NCI-H1417 (cell line): ENCODE data around the gene NCAPH2.

ENCODE experiments used
- DNase-seq, 3 experiments: peaks; one replicate each; lab custom pipeline; 2025; lab: John Stamatoyannopoulos, UW

Gene NCAPH2

DNA sequence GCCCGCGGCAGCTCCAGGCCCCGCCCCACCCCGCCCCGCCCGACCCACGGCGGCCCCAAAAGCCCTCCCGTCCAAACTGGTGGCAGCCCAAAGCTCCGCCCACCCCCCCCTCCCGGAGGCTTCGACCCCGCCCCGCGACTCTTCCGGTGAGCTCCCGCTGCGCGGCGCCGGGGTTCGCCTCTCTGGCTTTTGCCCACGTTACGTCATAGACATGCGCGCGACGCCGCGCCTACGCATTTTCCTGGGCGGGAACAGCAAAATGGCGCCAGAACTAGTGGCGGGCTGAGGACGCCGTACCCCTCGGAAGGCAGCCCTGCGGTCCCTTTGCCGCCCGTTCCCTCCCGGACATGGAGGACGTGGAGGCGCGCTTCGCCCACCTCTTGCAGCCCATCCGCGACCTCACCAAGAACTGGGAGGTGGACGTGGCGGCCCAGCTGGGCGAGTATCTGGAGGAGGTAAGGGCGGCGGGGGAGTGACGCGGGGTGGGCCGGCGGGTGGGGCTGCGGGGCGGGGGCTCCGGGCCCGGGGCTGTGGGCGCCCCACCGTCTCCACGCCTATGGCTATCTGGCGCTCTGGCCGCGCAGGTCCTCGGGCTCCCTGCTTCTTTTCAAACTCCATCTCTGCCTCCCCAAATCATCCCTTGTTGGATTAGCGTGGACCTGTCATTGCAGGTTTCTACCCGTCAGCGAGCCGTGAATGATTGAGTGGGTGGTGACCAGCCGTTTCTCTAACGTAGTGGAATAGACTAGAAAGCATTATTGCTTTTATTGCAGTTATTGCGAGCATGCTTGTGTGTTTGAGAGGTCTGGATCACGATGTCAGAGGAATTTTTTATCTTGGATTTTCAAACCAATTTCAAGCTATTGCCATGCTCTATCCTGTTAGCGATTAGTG lies at the start of gene NCAPH2:
Gene NCAPH2 (plus strand): TSS at position 234 of the 894 bp plus-strand sequence. CDS start 114 bp downstream, at position 348.
- DNase-seq: peak; percentile 82 to 97 (median 95)

DNA sequence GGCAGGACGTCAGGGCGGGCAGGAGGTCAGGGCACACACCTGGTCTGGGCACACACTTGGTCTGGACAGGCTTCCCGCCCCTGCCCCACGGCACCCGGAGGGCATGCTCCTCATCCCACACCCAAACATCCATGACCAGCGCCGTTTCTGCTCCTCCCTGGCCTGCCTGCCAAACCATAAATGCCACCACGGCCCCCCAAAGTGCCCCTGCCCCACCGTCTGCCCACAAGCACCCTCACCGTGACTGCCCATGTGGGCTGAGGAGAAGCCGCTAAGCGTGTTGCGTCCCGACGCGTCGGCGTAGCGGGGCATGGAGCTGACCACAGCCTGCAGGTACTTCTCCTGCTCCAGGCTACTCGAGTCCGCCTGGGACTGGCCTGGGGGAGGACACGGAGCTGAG lies 49.0 kb upstream of the NCAPH2 start:
- DNase-seq: no peak

DNA sequence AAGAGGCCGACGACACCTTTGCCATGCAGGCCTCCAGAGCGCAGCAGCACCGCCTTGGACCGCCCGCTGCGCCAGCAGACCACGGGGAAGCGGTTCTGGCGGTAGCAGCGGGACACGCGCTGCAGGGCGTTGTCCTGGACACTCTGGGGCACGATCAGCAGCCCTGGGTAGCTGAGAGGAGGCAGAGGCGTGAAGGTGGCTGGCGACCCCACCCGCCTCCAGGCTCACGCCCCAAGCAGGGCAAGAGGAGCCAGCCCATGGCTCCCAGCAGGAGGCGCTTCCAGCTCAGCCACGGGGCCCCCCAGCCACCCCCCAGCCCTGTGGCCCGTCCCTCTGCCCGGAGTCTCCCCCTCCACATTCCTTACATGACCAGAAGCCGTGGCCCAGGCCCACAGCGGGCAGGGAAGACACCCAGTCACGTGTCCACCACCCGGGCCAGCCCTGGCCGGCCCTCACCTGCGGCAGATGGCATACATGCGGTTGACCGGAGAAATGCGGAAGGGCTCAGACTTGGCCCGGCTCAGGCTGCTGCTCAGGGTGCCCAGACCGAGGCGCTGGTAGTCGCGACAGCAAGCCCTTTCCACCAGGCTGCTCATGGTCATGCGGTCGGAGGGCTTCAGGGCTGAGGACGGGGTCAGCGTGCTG lies 48.4 kb upstream of the NCAPH2 start:
- DNase-seq: no peak

DNA sequence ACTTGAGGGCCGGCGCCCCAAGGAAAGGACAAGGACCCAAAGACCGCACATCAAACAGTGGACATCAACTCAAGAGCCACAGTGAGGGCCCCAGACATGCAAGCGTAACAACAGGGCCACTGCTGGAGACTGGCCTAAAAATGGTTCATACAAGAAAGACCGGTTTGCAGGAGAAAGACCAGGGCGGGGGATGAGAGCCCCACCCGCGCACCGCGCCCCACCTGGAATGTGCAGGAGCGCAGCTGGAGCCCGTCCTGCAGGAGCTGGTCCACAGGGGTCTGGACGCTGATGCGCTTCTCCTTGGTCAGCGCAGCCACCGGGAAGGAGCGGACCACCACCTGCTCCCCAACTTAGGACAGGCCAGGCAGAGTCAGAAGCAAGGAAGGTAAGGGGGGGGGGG lies 47.1 kb upstream of the NCAPH2 start:
- no peak for DNase-seq

DNA sequence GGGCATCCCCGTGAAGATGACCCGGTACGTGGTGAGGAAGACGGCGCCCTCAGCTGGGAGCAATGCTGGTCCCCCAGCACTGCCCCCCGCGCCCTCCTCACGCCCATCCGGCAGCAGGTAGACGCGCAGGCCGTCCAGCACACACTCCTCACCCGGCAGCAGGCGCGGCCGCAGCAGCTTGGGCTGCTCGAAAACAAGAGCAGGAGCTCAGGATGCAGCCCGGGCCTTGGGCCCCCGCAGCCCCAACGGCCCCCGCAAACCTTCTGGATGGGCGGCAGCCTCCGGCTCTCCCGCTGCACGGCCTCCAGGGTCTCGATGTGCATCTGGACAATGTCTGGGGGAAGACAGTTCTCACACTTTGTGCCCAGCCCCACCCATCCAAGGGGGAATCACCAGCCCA lies 46.5 kb upstream of the NCAPH2 start:
- no peak for DNase-seq

DNA sequence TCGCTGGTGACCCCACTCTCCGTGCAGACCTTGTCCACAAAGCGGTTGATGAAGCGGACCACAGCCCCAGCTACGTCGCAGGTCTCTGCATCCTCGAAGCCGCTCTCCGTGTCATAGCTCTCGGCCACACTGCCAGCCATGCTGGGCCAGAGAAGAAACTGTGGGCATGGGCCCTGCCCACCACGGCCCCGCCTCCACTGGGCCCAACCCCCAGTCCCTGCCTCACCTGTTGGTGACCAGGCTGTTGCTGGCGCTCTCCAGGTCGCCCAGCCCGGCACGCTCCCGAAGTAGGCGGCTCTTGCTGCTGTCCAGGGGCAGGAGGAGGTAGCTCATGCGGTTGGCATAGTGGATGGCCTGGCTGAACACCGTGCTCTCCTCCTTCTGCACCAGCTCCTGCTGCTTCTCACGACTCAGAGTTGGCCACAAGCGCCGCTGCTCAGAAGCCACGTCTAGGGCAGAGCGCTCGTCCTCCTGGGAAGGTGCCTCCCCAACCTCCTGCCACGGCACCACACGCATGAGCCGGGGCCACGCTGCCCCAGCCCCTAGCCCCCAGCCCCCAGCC lies 46.0 kb upstream of the NCAPH2 start:
- DNase-seq: no peak

DNA sequence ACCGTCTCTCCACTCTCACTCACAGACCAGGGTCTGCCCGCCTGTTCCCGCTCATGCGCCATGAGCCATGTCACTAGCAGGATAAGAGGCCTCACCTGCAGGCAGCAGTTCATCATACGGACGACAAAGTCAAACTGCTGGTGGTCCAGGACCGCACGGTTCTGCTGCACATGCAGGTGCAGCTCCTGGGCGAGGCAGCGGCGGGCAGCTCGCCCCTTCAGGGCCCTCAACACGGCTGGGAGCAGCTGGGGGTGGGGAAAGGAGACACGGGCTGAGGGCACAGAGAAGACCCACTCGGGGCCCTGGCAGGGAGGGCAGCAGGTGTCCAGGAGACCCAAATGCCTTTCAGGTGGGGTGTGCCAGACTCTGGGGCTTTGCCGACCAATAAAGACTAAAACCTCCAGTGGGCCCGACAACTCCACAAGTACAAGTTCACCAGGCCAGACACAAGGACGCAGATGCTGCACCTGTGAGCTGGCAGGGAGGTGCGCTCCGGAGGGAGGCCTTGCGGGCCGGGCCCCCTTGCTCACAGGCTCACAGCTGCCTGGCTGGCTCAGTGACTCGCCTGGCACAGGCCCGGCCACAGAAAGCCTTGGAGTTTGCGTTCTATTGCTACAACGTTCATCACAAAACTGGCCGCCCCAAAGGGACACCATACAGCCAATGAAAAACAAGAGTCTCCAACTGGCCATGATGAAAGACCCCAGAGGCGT lies 44.7 kb upstream of the NCAPH2 start:
- no peak for DNase-seq

DNA sequence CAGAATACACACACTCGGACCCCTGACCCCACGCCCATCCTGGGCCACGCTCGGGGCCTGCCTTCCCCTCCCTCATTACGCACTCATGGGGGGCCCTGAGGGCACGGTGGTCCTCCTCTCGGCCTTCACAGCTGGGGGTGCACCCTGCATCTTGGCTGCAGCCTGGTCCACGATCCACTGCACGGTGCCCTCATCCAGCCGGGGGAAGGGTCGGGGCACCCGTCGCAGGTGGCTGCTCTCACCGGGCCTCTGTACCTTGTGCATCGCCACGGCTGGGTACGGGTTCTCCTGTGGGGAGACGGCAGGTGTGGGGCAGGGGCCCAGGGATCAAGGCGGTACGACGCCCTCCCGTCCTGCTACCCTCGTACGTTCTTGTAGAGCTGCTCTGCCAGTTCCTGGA lies 43.6 kb upstream of the NCAPH2 start:
- DNase-seq: no peak

DNA sequence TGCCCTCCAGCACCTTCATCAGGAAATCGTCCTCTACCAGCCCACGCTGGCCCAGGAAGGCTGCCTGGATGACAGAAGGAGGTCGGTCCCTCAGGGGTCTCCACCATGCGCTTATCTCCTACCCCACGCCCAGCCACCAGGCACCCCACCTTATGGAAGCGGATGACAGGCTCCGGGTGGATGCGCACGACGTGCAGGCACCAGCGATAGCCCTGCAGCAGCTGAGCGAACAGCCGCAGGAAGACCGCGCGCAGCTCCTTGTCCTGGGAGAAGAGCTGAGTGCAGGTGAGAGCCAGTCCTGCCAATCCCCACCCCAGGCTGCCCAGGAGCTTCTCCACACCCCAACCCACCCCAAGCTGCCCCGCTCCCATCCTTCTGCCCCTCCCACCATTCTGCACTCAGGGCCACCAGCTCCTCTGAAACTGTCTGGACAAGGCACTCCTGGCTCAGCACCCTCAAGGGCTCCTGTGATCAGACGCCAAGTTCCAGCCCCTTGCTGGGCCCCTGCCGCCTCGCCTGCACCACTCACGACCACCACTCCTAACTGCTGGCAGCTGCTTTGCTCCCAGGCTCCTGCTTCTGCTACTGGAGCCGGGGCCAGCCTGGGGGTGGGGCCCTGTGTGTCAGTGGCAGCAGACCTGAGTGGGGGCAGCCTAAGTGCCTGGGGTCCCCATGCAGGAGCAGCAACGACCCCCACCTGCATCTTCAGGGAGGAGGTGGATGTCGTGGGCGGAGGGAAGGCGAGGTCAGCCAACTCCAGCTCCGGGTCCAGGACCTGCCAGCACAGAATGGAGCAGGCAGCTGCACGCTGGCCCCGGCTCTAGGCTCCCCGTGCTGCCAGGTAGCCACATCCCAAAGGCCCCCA lies 42.7 kb upstream of the NCAPH2 start:
- no peak for DNase-seq

DNA sequence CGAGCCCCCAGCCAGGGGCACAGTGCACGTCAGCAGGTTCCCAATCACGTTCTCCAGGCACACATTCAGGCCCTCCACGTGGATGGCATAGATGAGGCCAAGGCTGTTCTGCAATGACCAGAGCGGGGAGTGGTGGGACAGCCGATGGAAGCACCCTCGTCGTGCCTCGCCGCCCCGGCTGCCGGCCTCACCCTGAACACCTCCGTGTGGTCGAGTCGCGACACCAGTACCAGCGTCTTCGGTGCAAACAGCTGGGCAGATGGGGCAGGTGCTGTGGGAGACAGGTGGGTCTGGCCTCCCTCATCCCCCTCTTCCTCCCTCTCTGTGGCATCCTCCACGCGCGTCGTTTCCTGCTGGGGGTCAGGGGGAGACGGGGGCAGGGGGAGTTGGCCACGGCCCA lies 40.7 kb upstream of the NCAPH2 start:
- no peak for DNase-seq

DNA sequence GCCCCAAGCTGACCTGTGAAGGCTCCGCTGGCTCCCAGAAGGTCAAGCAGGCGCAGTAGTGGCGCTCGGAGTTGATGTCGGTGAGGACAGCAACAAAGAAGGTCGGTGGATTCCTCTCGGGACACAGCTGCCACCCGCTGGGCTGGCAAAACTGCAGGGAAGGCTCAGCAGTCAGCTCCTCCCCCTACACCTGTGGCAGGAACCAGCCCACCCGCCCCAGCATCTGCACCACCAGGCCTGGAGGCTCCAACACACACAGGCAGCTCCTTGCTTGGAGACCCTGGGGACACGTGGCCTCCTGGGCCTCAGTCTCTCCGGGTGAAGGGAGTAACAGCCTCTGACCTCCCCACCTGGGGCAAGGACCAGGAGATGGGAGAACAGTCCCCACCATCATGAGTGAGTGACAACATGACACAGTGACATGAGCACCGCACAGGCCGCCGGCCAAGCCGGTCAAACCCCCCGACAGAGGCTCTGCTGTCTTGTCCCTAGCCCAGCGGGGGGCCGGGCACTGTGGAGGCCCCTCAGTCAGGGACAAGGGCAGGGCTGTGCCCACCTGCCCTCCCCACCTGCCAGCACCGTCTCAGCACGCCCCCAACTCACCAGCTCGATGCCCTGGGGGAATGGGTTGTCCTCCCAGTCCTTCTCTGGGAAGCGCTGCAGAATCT lies 40.1 kb upstream of the NCAPH2 start:
- no peak for DNase-seq

DNA sequence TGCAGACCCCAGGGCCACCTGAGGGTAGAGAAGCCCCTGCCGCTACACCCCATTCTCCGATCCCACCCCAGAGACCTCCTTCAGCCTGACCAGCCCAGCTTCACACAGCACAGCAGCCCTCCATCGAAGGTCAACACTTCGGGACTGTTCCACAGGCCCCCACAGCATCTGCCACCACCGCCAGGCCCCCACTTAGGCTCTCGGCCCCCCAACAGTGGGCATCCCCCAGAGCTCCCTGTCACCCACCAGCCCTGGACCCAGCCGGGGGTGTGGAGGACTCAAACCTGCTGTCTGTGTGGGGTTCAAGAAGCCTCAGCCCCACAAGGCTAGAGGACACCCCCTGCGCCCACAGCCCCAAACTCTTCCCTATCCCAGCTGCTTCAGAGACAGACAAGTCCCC lies 39.4 kb upstream of the NCAPH2 start:
- DNase-seq: no peak

DNA sequence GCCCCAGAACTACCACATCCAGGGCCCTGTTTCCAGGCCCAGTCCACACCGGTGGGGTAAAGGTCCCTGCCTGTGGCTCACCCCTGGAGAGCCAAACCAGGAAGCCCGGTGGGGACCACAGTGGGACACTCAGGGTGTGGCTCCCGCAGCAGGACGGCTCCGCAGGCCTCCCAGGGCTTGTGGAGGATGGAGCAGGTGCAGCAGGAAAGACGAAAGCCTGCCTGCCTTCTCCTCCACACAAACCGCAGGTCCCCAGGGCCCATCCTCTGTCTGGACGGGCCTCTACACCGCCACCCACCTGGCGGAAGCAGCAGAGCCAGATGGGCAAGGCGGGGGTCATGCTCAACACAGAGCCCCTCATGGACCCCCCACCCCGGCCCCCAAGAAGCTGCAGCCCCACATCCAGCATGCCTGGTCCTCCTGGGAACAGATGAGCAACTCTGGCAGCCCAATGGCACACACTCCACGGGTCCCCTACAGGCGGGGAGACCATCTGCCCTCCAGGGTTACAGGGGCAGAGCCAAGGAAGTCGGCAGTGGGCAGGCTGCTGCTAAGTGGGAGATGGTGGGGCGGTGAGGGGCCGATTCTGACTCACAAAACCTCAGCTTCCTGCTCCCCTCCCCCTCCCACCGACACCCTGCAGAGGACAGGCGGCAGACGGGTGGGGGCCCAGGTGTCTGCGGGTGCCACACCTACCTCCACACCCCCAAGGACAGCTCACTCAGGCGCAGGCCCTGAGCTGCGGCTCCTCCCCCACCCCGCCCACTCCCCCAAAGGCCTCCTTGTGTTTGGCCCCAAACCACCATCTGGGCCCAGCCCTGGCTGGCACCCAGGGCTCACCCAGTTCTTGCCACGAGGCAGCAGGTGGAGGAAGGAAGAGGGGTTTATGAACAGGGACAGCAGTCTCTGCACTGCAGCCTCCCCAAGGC lies 38.4 kb upstream of the NCAPH2 start:
- peak; percentile 27 to 46 (median 36) for DNase-seq

DNA sequence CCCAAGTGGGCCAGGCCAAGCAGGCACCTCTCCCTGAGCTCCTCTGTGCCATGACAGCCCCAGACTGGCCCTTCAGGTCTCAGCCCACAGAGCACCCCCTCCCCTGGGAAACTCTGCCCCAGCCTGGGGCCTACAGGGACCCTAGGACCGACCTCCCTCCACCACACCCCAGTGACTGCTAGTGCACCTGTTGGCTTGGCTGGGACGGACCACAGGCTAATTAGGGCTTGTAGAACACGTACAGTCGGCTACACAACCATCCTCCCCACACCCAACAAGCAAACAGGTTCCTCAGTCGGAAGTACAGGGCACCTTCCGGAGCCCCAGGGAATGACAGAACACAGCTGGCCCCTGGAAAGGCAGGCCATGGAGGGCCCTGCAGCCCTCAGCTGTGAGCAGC lies 37.5 kb upstream of the NCAPH2 start:
- DNase-seq: no peak

DNA sequence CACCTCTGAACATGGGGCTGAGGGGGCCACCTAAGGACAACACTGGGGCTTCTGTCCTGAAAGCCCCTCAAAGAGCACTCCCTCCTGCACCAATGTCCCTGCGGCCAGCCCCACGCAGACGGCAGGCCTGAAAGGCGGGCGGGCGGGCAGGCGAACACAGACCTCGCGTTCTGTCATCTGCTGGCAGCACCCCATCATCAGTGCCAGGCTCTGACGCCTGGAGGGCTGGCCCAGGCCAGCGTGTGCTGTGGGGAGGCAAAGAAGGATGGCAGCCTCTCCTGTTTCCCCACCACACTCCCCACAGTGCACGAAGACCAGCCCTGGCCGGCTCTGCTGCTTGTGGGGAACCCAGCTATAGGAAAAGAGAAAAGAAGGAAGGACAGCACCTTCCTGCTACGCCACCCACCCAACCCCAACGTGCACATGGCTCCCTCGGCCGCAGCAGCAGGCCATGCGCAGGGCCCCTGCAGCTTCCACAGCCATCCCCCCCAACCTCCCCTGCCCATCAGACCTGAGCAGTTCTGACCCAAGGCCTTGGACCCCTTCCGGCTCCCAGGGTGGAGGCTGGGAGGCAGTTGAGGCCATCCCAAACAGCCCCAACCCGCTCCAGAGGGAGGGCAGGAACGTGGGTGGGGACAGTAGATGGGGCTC lies 36.7 kb upstream of the NCAPH2 start:
- DNase-seq: no peak

DNA sequence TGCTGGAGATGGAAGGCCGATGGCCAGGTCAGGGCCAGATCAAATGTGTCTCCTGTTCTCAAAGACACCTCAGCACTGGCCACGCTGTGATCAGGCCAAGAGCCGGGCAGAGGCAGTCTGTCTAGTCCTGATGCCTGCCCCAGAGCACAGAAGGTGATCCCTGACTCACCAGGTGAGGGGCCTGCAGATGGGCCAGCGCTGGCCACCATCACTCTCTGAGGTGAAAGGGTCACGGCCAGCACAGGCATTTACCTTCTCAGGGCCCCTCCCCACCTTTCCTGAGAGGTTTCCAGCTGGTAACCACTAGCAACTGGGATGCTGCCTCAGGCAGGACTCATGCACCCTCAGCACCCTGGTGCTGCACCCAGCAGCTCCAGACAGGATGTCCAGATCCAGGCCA lies 36.1 kb upstream of the NCAPH2 start:
- DNase-seq: no peak

DNA sequence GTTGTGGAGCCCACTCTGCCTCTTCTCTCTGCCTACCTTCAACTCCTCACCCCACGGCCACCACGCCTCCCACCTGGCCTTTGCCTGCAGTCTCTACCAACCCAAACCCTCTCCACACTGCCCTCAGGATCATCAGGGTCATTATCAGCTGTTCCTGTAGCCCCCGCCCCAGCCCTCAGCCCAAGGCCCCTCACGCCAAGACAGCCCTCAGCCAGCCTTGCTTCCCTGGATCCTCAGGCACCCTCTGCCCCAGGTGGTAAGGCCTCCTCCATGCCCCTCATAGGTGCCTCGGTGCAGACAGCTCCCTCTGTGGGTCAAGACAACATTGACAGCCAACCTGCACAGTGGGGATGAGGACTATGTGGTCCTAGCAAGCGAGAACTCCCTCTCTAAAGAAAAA lies 34.9 kb upstream of the NCAPH2 start:
- no peak for DNase-seq

DNA sequence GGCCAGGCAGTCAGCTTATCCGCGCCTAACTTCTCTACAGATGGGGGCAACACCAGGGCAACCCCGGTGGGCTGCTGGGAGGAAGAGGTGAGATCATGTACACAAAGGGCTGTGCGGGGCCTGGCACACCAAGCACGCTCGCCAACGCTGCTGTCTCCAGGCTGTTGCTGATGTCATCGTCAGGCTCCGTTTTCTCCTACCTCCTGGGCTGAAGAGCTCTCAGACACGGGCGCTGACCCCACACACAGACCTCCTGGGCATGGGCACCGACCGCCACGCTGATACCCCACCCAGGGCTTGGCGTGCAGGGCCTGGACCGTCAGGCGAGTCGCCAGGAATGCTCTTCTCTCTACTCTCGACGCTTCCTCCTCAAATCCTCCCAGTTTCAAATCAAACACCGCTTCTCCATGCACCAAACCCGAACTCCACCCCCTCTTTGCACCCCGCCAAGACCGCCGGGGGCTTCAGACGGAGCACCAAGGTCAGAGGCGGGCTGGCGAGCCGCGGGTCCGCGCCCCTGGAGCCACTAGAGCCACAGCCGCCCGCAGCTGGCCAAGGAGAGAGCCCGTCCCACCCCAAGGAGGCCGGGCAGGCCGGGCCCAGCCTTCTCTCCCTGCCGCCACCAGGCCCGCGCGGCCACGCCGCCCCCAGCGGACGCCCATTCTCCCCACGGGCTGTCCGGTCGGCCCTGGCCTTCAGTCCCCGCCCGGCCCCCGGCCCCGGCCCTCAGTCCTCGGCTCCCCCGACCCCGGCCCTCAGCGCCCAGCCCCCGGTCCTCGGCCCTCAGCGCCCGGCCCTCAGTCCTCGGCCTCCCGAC lies 34.0 kb upstream of the NCAPH2 start:
- peak in 2 of 3 experiments; percentile 26 to 44 for DNase-seq
